Measurements from ENCODE around the gene PLOD1.

PLOD1 gene

GRCh38 chr1:11946647-11947046 is 12.1 kb downstream of the PLOD1 start:
- Histone ChIP-seq H3K4me3 (ENCODE audit: low read depth, low read length, poor library complexity, severe bottlenecking) (no peak overlapping the region), H3K9me2 (ENCODE audit: low read depth, low read length) (no peaks in the 10 kb centered on the region), H3F3A (ENCODE audit: insufficient read depth, low read length) (no peaks in the 10 kb centered on the region), H3K4me1 (ENCODE audit: insufficient read depth, low read length, severe bottlenecking) (no peaks in the 10 kb centered on the region), H3K36me3 (ENCODE audit: insufficient read depth, low read length) (peaks cover 69% of the 10 kb centered on the region), H4K20me1 (ENCODE audit: insufficient read depth, low read length) (no peaks in the 10 kb centered on the region), H3K27me3 (ENCODE audit: insufficient read depth, low read length) (no peaks in the 10 kb centered on the region), H3K27ac (ENCODE audit: low read depth, low read length, poor library complexity, severe bottlenecking) (no peak overlapping the region), H3K9me3 (ENCODE audit: low read length) (peaks cover 6% of the 10 kb centered on the region; the same call in 1 of the 2 replicates), H3K79me2 (ENCODE audit: insufficient read depth, low read length) (no peaks in the 10 kb centered on the region), H3K9ac (ENCODE audit: low read length) (no peak overlapping the region), H3K4me2 (ENCODE audit: low read length) (no peak overlapping the region), H2AFZ (ENCODE audit: low read length) (no peak overlapping the region)
- TF ChIP-seq CTCF (IDR thresholded peaks at IDR 0.05; ENCODE audit: low read length) = no peak
- TF ChIP-seq EZH2 (IDR thresholded peaks at IDR 0.05; ENCODE audit: borderline replicate concordance, low read length) = no peak

GRCh38 chr1:11948822-11949458 is 14.4 kb downstream of the PLOD1 start:
- no peak overlapping the region for H3K9ac ChIP-seq (ENCODE audit: low read length)
- no peaks in the 10 kb centered on the region for H3K27me3 ChIP-seq (ENCODE audit: insufficient read depth, low read length)
- no peak overlapping the region for H3K4me2 ChIP-seq (ENCODE audit: low read length)
- TF ChIP-seq CTCF (IDR thresholded peaks at IDR 0.05; ENCODE audit: low read length) (no peak), EZH2 (IDR thresholded peaks at IDR 0.05; ENCODE audit: borderline replicate concordance, low read length) (no peak)
- H2AFZ ChIP-seq (ENCODE audit: low read length) = no peak overlapping the region
- H3K27ac ChIP-seq (ENCODE audit: low read depth, low read length, poor library complexity, severe bottlenecking) = no peak overlapping the region
- H3K4me3 ChIP-seq (ENCODE audit: low read depth, low read length, poor library complexity, severe bottlenecking) = no peak overlapping the region
- H3K4me1 ChIP-seq (ENCODE audit: insufficient read depth, low read length, severe bottlenecking) = no peaks in the 10 kb centered on the region
- H3K79me2 ChIP-seq (ENCODE audit: insufficient read depth, low read length) = no peaks in the 10 kb centered on the region
- H3K9me3 ChIP-seq (ENCODE audit: low read length) = peaks cover 6% of the 10 kb centered on the region; the same call in 1 of the 2 replicates
- H4K20me1 ChIP-seq (ENCODE audit: insufficient read depth, low read length) = no peaks in the 10 kb centered on the region
- H3K36me3 ChIP-seq (ENCODE audit: insufficient read depth, low read length) = peaks cover 69% of the 10 kb centered on the region
- no peaks in the 10 kb centered on the region for H3F3A ChIP-seq (ENCODE audit: insufficient read depth, low read length)
- H3K9me2 ChIP-seq (ENCODE audit: low read depth, low read length) = no peaks in the 10 kb centered on the region

- Histone ChIP-seq H3K4me1 (ENCODE audit: insufficient read depth, low read length, severe bottlenecking) (no peaks in the 10 kb centered on the region), H3K79me2 (ENCODE audit: insufficient read depth, low read length) (no peaks in the 10 kb centered on the region), H4K20me1 (ENCODE audit: insufficient read depth, low read length) (no peaks in the 10 kb centered on the region), H3K9ac (ENCODE audit: low read length) (no peak overlapping the region), H3K27ac (ENCODE audit: low read depth, low read length, poor library complexity, severe bottlenecking) (no peak overlapping the region), H3F3A (ENCODE audit: insufficient read depth, low read length) (no peaks in the 10 kb centered on the region), H3K4me3 (ENCODE audit: low read depth, low read length, poor library complexity, severe bottlenecking) (no peak overlapping the region), H3K36me3 (ENCODE audit: insufficient read depth, low read length) (peaks cover 57% of the 10 kb centered on the region), H3K4me2 (ENCODE audit: low read length) (no peak overlapping the region), H2AFZ (ENCODE audit: low read length) (no peak overlapping the region), H3K9me3 (ENCODE audit: low read length) (0 out of 2 replicates have a peak, but pooled peaks cover 3% of the 10 kb centered on the region), H3K27me3 (ENCODE audit: insufficient read depth, low read length) (no peaks in the 10 kb centered on the region), H3K9me2 (ENCODE audit: low read depth, low read length) (no peaks in the 10 kb centered on the region)
- no peak for TF ChIP-seq CTCF (IDR thresholded peaks at IDR 0.05; ENCODE audit: low read length)
- TF ChIP-seq EZH2 (IDR thresholded peaks at IDR 0.05; ENCODE audit: borderline replicate concordance, low read length) = no peak
Observed at GRCh38 chr1:11951901-11952300, 17.4 kb downstream of the PLOD1 start.
